GM21825 (cell line): ENCODE results near the gene DPEP2NB.
"Not testable (repeated sequence)": the region's sequence is repeated elsewhere in the genome, so short reads cannot be mapped to it uniquely, and the experiment has no call there.

Source experiments
- ATAC-seq: cut with Tn5 transposase; IDR thresholded peaks from one replicate; pipeline ENCODE4 v1.9.1; 2021; ENCODE audit warnings: mild to moderate bottlenecking, moderate library complexity; ENCODE audit not compliant: unreplicated experiment

The DPEP2NB gene

GRCh38 chr16:68019167-68019680 is 3.5 kb upstream of the DPEP2NB start:
- no peak for ATAC-seq

- no peak for ATAC-seq
Measured at GRCh38 chr16:68013440-68013839, 2.3 kb downstream of the DPEP2NB start.

- not testable (repeated sequence) for ATAC-seq
Measured at GRCh38 chr16:68009872-68010271, 5.8 kb downstream of the DPEP2NB start.

- no peak for ATAC-seq
Measured at GRCh38 chr16:68009157-68009735, 6.5 kb downstream of the DPEP2NB start.

GRCh38 chr16:68005786-68006286 is 9.9 kb downstream of the DPEP2NB start:
- no peak for ATAC-seq

GRCh38 chr16:68005211-68005610 is 10.5 kb downstream of the DPEP2NB start:
- no peak for ATAC-seq

- ATAC-seq = no peak
Measured at GRCh38 chr16:68003031-68003430, 12.7 kb downstream of the DPEP2NB start.

- ATAC-seq = no peak
Measured at GRCh38 chr16:68000450-68000849, 15.3 kb downstream of the DPEP2NB start.

- ATAC-seq = no peak
Measured at GRCh38 chr16:67999985-68000384, 15.7 kb downstream of the DPEP2NB start.

GRCh38 chr16:67998779-67999688 is 16.7 kb downstream of the DPEP2NB start, which contains the start of gene DPEP2:
TSS of gene DPEP2 (minus strand) at chr16:67999484. CDS start at chr16:67993212, 6,272 bp downstream.
- ATAC-seq = not testable (repeated sequence)

GRCh38 chr16:67998231-67998778 is 17.4 kb downstream of the DPEP2NB start:
- ATAC-seq = not testable (repeated sequence)

- ATAC-seq = no peak
Measured at GRCh38 chr16:67996666-67997065, 19.0 kb downstream of the DPEP2NB start.

GRCh38 chr16:67995423-67995822 is 20.3 kb downstream of the DPEP2NB start:
- ATAC-seq = no peak

- ATAC-seq = not testable (repeated sequence)
Measured at GRCh38 chr16:67994040-67994408, 21.7 kb downstream of the DPEP2NB start.

GRCh38 chr16:67993207-67994039 is 22.3 kb downstream of the DPEP2NB start:
- ATAC-seq = peak; percentile 64

- ATAC-seq = no peak
Measured at GRCh38 chr16:67992661-67993206, 23.0 kb downstream of the DPEP2NB start.

- ATAC-seq = no peak
Measured at GRCh38 chr16:67990018-67990386, 25.7 kb downstream of the DPEP2NB start.

- ATAC-seq = no peak
Measured at GRCh38 chr16:67989322-67990017, 26.2 kb downstream of the DPEP2NB start.

GRCh38 chr16:67988675-67989074 is 27.0 kb downstream of the DPEP2NB start:
- no peak for ATAC-seq
